Measurements from ENCODE around the gene VIL1. TPM values are rescaled to one million over a fixed set of nuclear protein-coding genes. Genes with fewer than 3 reads are reported as not detected.

Gene VIL1
- total and polyA plus RNA-seq, 4 experiments from 2014 or later, result not detected

GRCh38 chr2:218430721-218431120 is 11.8 kb downstream of the VIL1 start:
- H3K4me1 Mint-ChIP-seq, result peaks cover 0 to 3% (median 0%) of the 10 kb centered on the region in 4 donors
- H3K36me3 ChIP-seq (ENCODE audit: insufficient read depth, low read length), result no peaks in the 10 kb centered on the region
- POLR2A ChIA-PET (ENCODE audit: partially characterized antibody), result no interaction called here
- no peaks in the 10 kb centered on the region for H3K27me3 ChIP-seq (ENCODE audit: insufficient read depth, low read length)
- intact Hi-C loops (cut with micrococcal nuclease), result no loop called here
- H3K9me3 ChIP-seq (ENCODE audit: control insufficient read depth in 1 of 2, low read length in 2 of 2), result no peaks in the 10 kb centered on the region
- no peak overlapping the region for H3K27ac Mint-ChIP-seq
- H3K4me1 ChIP-seq (ENCODE audit: insufficient read depth, low read length), result no peaks in the 10 kb centered on the region
- H3K4me3 ChIP-seq (ENCODE audit: low read length in 2 of 2), result no peak overlapping the region
- no peaks in the 10 kb centered on the region for H3K36me3 Mint-ChIP-seq
- H3K27ac ChIP-seq (ENCODE audit: low read depth, low read length), result no peak overlapping the region
- DNase-seq, result no peak
- H3K4me3 Mint-ChIP-seq, result no peak overlapping the region
- CTCF ChIA-PET (ENCODE audit: partially characterized antibody), result interaction anchor here (1.2 to 1.9 kb wide), 3 partner anchors 12 to 32 kb away, joined by 3 to 4 read pairs (median 3); no protein-coding TSS in a partner anchor
- H3K27me3 Mint-ChIP-seq, result no peaks in the 10 kb centered on the region
- no peaks in the 10 kb centered on the region for H3K9me3 Mint-ChIP-seq

- POLR2A ChIA-PET (ENCODE audit: partially characterized antibody), result no interaction called here
- Mint-ChIP-seq H3K4me3 (no peak overlapping the region), H3K9me3 (no peaks in the 10 kb centered on the region), H3K4me1 (peaks cover 0 to 3% (median 0%) of the 10 kb centered on the region in 4 donors), H3K36me3 (no peaks in the 10 kb centered on the region), H3K27me3 (no peaks in the 10 kb centered on the region), H3K27ac (no peak overlapping the region)
- no peak overlapping the region for H3K27ac ChIP-seq (ENCODE audit: low read depth, low read length)
- no peaks in the 10 kb centered on the region for H3K27me3 ChIP-seq (ENCODE audit: insufficient read depth, low read length)
- H3K9me3 ChIP-seq (ENCODE audit: control insufficient read depth in 1 of 2, low read length in 2 of 2), result no peaks in the 10 kb centered on the region
- CTCF ChIA-PET (ENCODE audit: partially characterized antibody), result interaction anchor here (0.7 to 0.9 kb wide), 2 partner anchors 14 to 256 kb away, joined by 4 read pairs; no protein-coding TSS in a partner anchor
- intact Hi-C loops (cut with micrococcal nuclease), result no loop called here
- no peaks in the 10 kb centered on the region for H3K4me1 ChIP-seq (ENCODE audit: insufficient read depth, low read length)
- no peak overlapping the region for H3K4me3 ChIP-seq (ENCODE audit: low read length in 2 of 2)
- H3K36me3 ChIP-seq (ENCODE audit: insufficient read depth, low read length), result no peaks in the 10 kb centered on the region
- DNase-seq, result no peak
Observed at GRCh38 chr2:218431878-218432277, 13.0 kb downstream of the VIL1 start.

GRCh38 chr2:218432676-218433365 is 13.9 kb downstream of the VIL1 start:
- H3K27me3 Mint-ChIP-seq, result no peaks in the 10 kb centered on the region
- ChIA-PET CTCF (ENCODE audit: partially characterized antibody) (no interaction called here), POLR2A (ENCODE audit: partially characterized antibody) (no interaction called here)
- Histone ChIP-seq H3K9me3 (ENCODE audit: control insufficient read depth in 1 of 2, low read length in 2 of 2) (no peaks in the 10 kb centered on the region), H3K27me3 (ENCODE audit: insufficient read depth, low read length) (no peaks in the 10 kb centered on the region), H3K4me1 (ENCODE audit: insufficient read depth, low read length) (no peaks in the 10 kb centered on the region), H3K27ac (ENCODE audit: low read depth, low read length) (no peak overlapping the region), H3K4me3 (ENCODE audit: low read length in 2 of 2) (no peak overlapping the region), H3K36me3 (ENCODE audit: insufficient read depth, low read length) (no peaks in the 10 kb centered on the region)
- no peak overlapping the region for H3K4me3 Mint-ChIP-seq
- DNase-seq, result no peak
- no peak overlapping the region for H3K27ac Mint-ChIP-seq
- intact Hi-C loops (cut with micrococcal nuclease), result no loop called here
- H3K4me1 Mint-ChIP-seq, result peaks cover 0 to 3% (median 0%) of the 10 kb centered on the region in 4 donors
- no peaks in the 10 kb centered on the region for H3K9me3 Mint-ChIP-seq
- no peaks in the 10 kb centered on the region for H3K36me3 Mint-ChIP-seq

- Histone ChIP-seq H3K27me3 (ENCODE audit: insufficient read depth, low read length) (no peaks in the 10 kb centered on the region), H3K27ac (ENCODE audit: low read depth, low read length) (no peak overlapping the region)
- peaks cover 0 to 3% (median 0%) of the 10 kb centered on the region in 4 donors for H3K4me1 Mint-ChIP-seq
Observed at GRCh38 chr2:218434456-218434855, 15.5 kb downstream of the VIL1 start.

GRCh38 chr2:218435003-218435982 is 16.4 kb downstream of the VIL1 start:
- no peak overlapping the region for H3K4me3 ChIP-seq (ENCODE audit: low read length in 2 of 2)
- peak overlapping the region in 1 of 7 donors; percentile 3 for H3K27ac Mint-ChIP-seq
- POLR2A ChIA-PET (ENCODE audit: partially characterized antibody), result no interaction called here

More at GRCh38 chr2:218434456-218434855, 15.5 kb downstream of the VIL1 start:
- Histone ChIP-seq H3K4me1 (ENCODE audit: insufficient read depth, low read length) (no peaks in the 10 kb centered on the region), H3K4me3 (ENCODE audit: low read length in 2 of 2) (no peak overlapping the region), H3K36me3 (ENCODE audit: insufficient read depth, low read length) (no peaks in the 10 kb centered on the region), H3K9me3 (ENCODE audit: control insufficient read depth in 1 of 2, low read length in 2 of 2) (no peaks in the 10 kb centered on the region)
- intact Hi-C loops (cut with micrococcal nuclease), result no loop called here
- Mint-ChIP-seq H3K9me3 (peaks cover 0 to 2% (median 0%) of the 10 kb centered on the region in 8 donors), H3K36me3 (no peaks in the 10 kb centered on the region), H3K4me3 (no peak overlapping the region), H3K27ac (no peak overlapping the region), H3K27me3 (no peaks in the 10 kb centered on the region)
- DNase-seq, result no peak
- ChIA-PET POLR2A (ENCODE audit: partially characterized antibody) (no interaction called here), CTCF (ENCODE audit: partially characterized antibody) (interaction anchor here (0.9 kb wide), 1 partner anchor 32 kb away, joined by 3 read pairs; no protein-coding TSS in a partner anchor)

GRCh38 chr2:218436992-218437391 is 18.1 kb downstream of the VIL1 start:
- no peaks in the 10 kb centered on the region for H3K9me3 ChIP-seq (ENCODE audit: control insufficient read depth in 1 of 2, low read length in 2 of 2)
- Mint-ChIP-seq H3K36me3 (no peaks in the 10 kb centered on the region), H3K9me3 (peaks cover 0 to 2% (median 0%) of the 10 kb centered on the region in 8 donors), H3K4me1 (peaks cover 0 to 3% (median under 1%) of the 10 kb centered on the region in 4 donors), H3K4me3 (peak overlapping the region in 1 of 8 donors; percentile 12), H3K27ac (no peak overlapping the region), H3K27me3 (no peaks in the 10 kb centered on the region)
- H3K36me3 ChIP-seq (ENCODE audit: insufficient read depth, low read length), result no peaks in the 10 kb centered on the region
- intact Hi-C loops (cut with micrococcal nuclease), result no loop called here
- no peaks in the 10 kb centered on the region for H3K4me1 ChIP-seq (ENCODE audit: insufficient read depth, low read length)
- H3K4me3 ChIP-seq (ENCODE audit: low read length in 2 of 2), result no peak overlapping the region
- H3K27me3 ChIP-seq (ENCODE audit: insufficient read depth, low read length), result no peaks in the 10 kb centered on the region
- ChIA-PET CTCF (ENCODE audit: partially characterized antibody) (no interaction called here), POLR2A (ENCODE audit: partially characterized antibody) (no interaction called here)
- no peak overlapping the region for H3K27ac ChIP-seq (ENCODE audit: low read depth, low read length)
- no peak for DNase-seq

More at GRCh38 chr2:218435003-218435982, 16.4 kb downstream of the VIL1 start:
- Mint-ChIP-seq H3K36me3 (no peaks in the 10 kb centered on the region), H3K27me3 (no peaks in the 10 kb centered on the region), H3K9me3 (peaks cover 0 to 2% (median 0%) of the 10 kb centered on the region in 8 donors), H3K4me3 (peak overlapping the region in 1 of 8 donors; percentile 53), H3K4me1 (peaks cover 0 to 3% (median under 1%) of the 10 kb centered on the region in 4 donors)
- Histone ChIP-seq H3K27me3 (ENCODE audit: insufficient read depth, low read length) (no peaks in the 10 kb centered on the region), H3K4me1 (ENCODE audit: insufficient read depth, low read length) (no peaks in the 10 kb centered on the region), H3K36me3 (ENCODE audit: insufficient read depth, low read length) (no peaks in the 10 kb centered on the region), H3K27ac (ENCODE audit: low read depth, low read length) (no peak overlapping the region), H3K9me3 (ENCODE audit: control insufficient read depth in 1 of 2, low read length in 2 of 2) (no peaks in the 10 kb centered on the region)
- CTCF ChIA-PET (ENCODE audit: partially characterized antibody), result no interaction called here
- no peak for DNase-seq
- intact Hi-C loops (cut with micrococcal nuclease), result no loop called here

GRCh38 chr2:218437969-218438368 is 19.0 kb downstream of the VIL1 start:
- no peaks in the 10 kb centered on the region for H3K36me3 ChIP-seq (ENCODE audit: insufficient read depth, low read length)
- no peaks in the 10 kb centered on the region for H3K27me3 ChIP-seq (ENCODE audit: insufficient read depth, low read length)
- intact Hi-C loops (cut with micrococcal nuclease), result no loop called here
- H3K4me3 ChIP-seq (ENCODE audit: low read length in 2 of 2), result no peak overlapping the region
- H3K27ac Mint-ChIP-seq, result peak overlapping the region in 4 of 7 donors; percentile 32 to 69 (median 56)
- ChIA-PET CTCF (ENCODE audit: partially characterized antibody) (no interaction called here), POLR2A (ENCODE audit: partially characterized antibody) (no interaction called here)
- no peaks in the 10 kb centered on the region for H3K27me3 Mint-ChIP-seq
- peaks cover 0 to 2% (median under 1%) of the 10 kb centered on the region in 4 donors for H3K4me1 Mint-ChIP-seq
- H3K4me1 ChIP-seq (ENCODE audit: insufficient read depth, low read length), result no peaks in the 10 kb centered on the region
- no peak for DNase-seq
- H3K9me3 ChIP-seq (ENCODE audit: control insufficient read depth in 1 of 2, low read length in 2 of 2), result no peaks in the 10 kb centered on the region
- no peak overlapping the region for H3K4me3 Mint-ChIP-seq
- peaks cover 0 to 2% (median 0%) of the 10 kb centered on the region in 8 donors for H3K9me3 Mint-ChIP-seq
- no peaks in the 10 kb centered on the region for H3K36me3 Mint-ChIP-seq
- no peak overlapping the region for H3K27ac ChIP-seq (ENCODE audit: low read depth, low read length)
